ENCODE results near the gene ADRA1B.

DNA sequence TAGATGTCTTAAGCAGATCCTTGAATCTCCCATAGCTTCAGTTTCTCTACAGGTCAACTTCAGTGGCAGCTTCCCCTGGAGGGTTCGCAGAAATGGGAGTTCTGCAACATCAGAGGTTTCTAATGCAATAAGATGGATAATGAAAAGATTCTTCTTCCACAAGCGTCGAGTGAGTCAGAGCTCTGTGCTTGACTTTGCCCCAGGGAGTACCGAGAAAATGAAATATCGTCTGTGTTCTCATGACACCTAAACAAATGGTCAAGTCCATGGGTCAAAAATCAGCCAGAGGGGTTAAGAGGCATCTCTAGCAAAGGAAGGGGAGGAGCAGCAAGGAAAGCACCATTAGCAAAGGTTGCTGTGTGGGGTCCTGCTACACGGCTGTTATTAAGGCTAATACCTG is 3.2 kb upstream of the ADRA1B start:
- no peak for TF ChIP-seq POLR2AphosphoS5 (IDR thresholded peaks at IDR 0.05; ENCODE audit: low read depth, low read length)
- no peak for TF ChIP-seq TAF1 (IDR thresholded peaks at IDR 0.05; ENCODE audit: borderline replicate concordance, insufficient read depth, low read length)
